Type B pancreatic cell (in vitro differentiated cells): ENCODE data around the gene CISD3. TPM values are rescaled to one million over a fixed set of nuclear protein-coding genes. Genes with fewer than 3 reads are reported as not detected.

ENCODE experiments used
- DNase-seq: peaks from one replicate; pipeline ENCODE4 v3.0.0; 2021; ENCODE audit warnings: mixed read lengths; ENCODE audit not compliant: unreplicated experiment; ENCODE audit errors: extremely low spot score
- H3K27ac Mint-ChIP-seq: 2 replicates; pipeline ENCODE4 v1.8.0; 2021; ENCODE audit warnings: mild to moderate bottlenecking, mixed read lengths
- H3K27me3 Mint-ChIP-seq: 2 replicates; pipeline ENCODE4 v1.8.0; 2021; ENCODE audit warnings: mixed read lengths
- H3K36me3 Mint-ChIP-seq: 2 replicates; pipeline ENCODE4 v1.8.0; 2021; ENCODE audit warnings: mixed read lengths
- H3K4me1 Mint-ChIP-seq: one replicate; pipeline ENCODE4 v1.8.0; 2021; ENCODE audit warnings: mixed read lengths; ENCODE audit not compliant: unreplicated experiment
- H3K4me3 Mint-ChIP-seq: 2 replicates; pipeline ENCODE4 v1.8.0; 2021; ENCODE audit warnings: mild to moderate bottlenecking, mixed read lengths
- H3K9me3 Mint-ChIP-seq: 2 replicates; pipeline ENCODE4 v1.8.0; 2021; ENCODE audit warnings: mixed read lengths
- CTCF ChIP-seq: fragments of 200-600 bp; sonication (generic); conservative IDR thresholded peaks from 2 replicates; pipeline ENCODE4 v1.5.0; 2021; ENCODE audit warnings: antibody characterized with exemption, mild to moderate bottlenecking
- total RNA-seq: library from RNA; stranded (reverse); gene quantifications from 2 replicates; pipeline ENCODE4 v1.2.1, GENCODE V29; 2021; ENCODE audit warnings: low replicate concordance

CISD3 gene
- total RNA-seq, 1 donor from 2014 or later, result 12.8 TPM

GRCh38 chr17:38709864-38710603, 20.1 kb upstream of the CISD3 start:
- Mint-ChIP-seq H3K36me3 (peaks cover 10% of the 10 kb centered on the region), H3K27me3 (no peaks in the 10 kb centered on the region), H3K9me3 (no peaks in the 10 kb centered on the region), H3K27ac (no peak overlapping the region), H3K4me1 (peaks cover 29% of the 10 kb centered on the region), H3K4me3 (no peak overlapping the region)
- DNase-seq, result no peak
- TF ChIP-seq CTCF, result no peak

- H3K4me1 Mint-ChIP-seq, result peaks cover 29% of the 10 kb centered on the region
- H3K27ac Mint-ChIP-seq, result no peak overlapping the region
- peaks cover 10% of the 10 kb centered on the region for H3K36me3 Mint-ChIP-seq
- no peak overlapping the region for H3K4me3 Mint-ChIP-seq
- no peak for TF ChIP-seq CTCF
- no peaks in the 10 kb centered on the region for H3K27me3 Mint-ChIP-seq
- no peak for DNase-seq
- no peaks in the 10 kb centered on the region for H3K9me3 Mint-ChIP-seq
Measured at GRCh38 chr17:38710604-38710962, 19.6 kb upstream of the CISD3 start.

- peaks cover 10% of the 10 kb centered on the region for H3K36me3 Mint-ChIP-seq
- H3K4me3 Mint-ChIP-seq, result no peak overlapping the region
- no peak overlapping the region for H3K27ac Mint-ChIP-seq
- no peaks in the 10 kb centered on the region for H3K27me3 Mint-ChIP-seq
- peaks cover 29% of the 10 kb centered on the region for H3K4me1 Mint-ChIP-seq
- no peaks in the 10 kb centered on the region for H3K9me3 Mint-ChIP-seq
- no peak for TF ChIP-seq CTCF
- no peak for DNase-seq
Measured at GRCh38 chr17:38710985-38711384, 19.2 kb upstream of the CISD3 start.

- no peak for DNase-seq
- Mint-ChIP-seq H3K9me3 (no peaks in the 10 kb centered on the region), H3K27ac (no peak overlapping the region), H3K27me3 (no peaks in the 10 kb centered on the region), H3K4me3 (no peak overlapping the region), H3K4me1 (peaks cover 21% of the 10 kb centered on the region), H3K36me3 (peaks cover 13% of the 10 kb centered on the region)
- no peak for TF ChIP-seq CTCF
Measured at GRCh38 chr17:38711792-38712571, 18.2 kb upstream of the CISD3 start.

- Mint-ChIP-seq H3K27ac (no peak overlapping the region), H3K4me1 (peaks cover 16% of the 10 kb centered on the region), H3K9me3 (no peaks in the 10 kb centered on the region), H3K4me3 (no peak overlapping the region), H3K27me3 (no peaks in the 10 kb centered on the region), H3K36me3 (peaks cover 14% of the 10 kb centered on the region)
- DNase-seq, result no peak
- TF ChIP-seq CTCF, result no peak
Measured at GRCh38 chr17:38712593-38712992, 17.5 kb upstream of the CISD3 start.
